Endometrial microvascular endothelial cells (primary cell): ENCODE data around the gene PSTPIP1. TPM values are rescaled to one million over a fixed set of nuclear protein-coding genes. Genes with fewer than 3 reads are reported as not detected.

Source experiments
- in situ Hi-C: cut with HindIII; loops from 2 replicates; pipeline ENCODE4 v1.10.0; 2017; ENCODE audit warnings: low sequenced_read_pairs, low pct_unique_long_range_greater_than_20kb; ENCODE audit errors: inconsistent ontology term
- total RNA-seq: library from RNA; depleted of rRNA; stranded (reverse); fragments of >200 nt; gene quantifications from one replicate; pipeline ENCODE4 v1.2.3, GENCODE V29; 2015; ENCODE audit errors: inconsistent ontology term

Gene PSTPIP1
- total RNA-seq, 1 donor from 2014 or later: not detected

DNA sequence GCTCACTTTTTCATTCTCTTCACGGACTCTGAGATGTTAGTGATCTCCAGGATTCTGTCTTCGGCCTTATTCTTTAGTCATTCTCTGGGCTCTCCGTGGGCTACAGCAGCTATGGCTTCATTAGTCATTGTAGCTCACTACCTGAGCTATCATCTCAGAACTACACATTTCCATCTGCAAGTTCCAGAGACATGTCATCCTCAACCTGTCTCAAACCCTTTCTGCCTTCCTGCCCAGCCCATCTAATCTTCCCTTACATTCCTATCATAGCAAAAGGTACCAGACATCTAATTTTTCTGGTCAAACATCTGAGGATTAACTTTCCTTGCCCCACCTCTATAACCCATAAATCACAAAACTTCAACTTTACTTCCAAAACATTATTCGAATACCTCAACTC, 62.8 kb downstream of the PSTPIP1 start:
- in situ Hi-C loops: no loop called here

- in situ Hi-C loops: no loop called here
Observed at GRCh38 chr15:77058468-77058867, 63.5 kb downstream of the PSTPIP1 start.

DNA sequence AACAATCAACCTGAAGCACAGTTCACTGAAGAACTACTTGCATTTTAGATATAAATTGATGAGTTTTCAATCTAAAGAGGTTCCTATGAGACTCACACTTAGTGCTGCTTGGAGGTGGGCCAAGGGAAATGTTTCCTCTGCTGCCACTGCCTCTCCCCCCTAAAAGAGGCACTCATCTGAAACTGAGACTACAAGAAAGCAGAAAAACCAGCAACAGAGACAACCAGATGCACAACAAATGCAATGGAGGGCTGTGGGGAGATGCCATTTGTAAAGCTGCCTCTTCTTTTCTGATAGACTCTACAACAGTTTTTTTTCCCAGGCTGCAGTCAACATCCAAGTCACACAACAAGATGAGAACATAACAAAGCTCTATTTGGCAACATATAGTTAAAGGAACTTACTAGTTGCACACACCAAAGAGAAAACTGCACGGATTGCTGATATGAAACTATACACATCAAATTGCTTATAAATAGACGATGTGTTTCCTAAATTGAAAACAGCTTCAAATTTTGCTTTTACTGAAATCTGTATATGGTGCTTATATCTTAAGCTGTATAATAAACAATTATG, 64.9 kb downstream of the PSTPIP1 start:
- in situ Hi-C loops: no loop called here

- in situ Hi-C loops: no loop called here
Observed at GRCh38 chr15:77060546-77060945, 65.6 kb downstream of the PSTPIP1 start.

- in situ Hi-C loops: no loop called here
Observed at GRCh38 chr15:77063249-77063648, 68.3 kb downstream of the PSTPIP1 start.

DNA sequence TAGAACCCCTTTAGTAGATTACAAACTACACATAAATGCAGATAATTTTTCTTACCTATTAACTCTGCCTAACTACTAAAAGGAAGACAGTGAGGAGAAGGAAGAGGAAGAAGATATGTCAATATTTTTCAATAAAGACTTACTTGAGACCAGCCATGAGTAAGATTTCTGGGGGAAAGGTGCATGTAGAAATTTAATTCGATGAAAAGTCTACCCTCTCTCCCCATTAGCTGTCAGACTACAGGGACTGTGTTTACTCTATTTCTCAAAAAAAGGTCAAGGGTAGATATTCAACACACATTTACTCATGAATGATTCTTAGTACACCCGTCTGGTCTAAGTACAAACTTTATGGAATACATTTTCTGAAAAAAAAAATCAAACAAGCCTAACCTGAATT, 69.1 kb downstream of the PSTPIP1 start:
- in situ Hi-C loops: no loop called here

GRCh38 chr15:77064539-77065308, 69.8 kb downstream of the PSTPIP1 start:
- in situ Hi-C loops: no loop called here

- in situ Hi-C loops: no loop called here
Observed at GRCh38 chr15:77066971-77067690, 72.2 kb downstream of the PSTPIP1 start.

GRCh38 chr15:77067691-77068367, 72.9 kb downstream of the PSTPIP1 start:
- in situ Hi-C loops: no loop called here

DNA sequence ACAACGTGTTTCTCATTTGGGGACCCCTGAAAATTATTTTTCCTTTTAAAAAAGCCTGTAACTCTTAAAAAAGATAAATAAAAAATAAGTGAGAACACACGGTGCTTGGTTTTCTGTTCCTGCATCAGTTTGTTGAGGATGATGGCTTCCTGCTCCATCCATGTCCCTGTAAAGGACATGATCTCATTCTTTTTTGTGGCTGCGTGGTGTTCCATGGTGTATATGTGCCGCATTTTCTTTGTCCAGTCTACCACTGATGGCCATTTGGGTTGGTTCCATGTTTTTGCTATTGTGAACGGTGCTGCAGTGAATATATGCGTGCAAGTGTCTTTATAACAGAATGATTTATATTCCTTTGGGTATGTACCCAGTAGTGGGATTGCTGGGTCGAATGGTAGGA, 73.7 kb downstream of the PSTPIP1 start:
- in situ Hi-C loops: no loop called here

- in situ Hi-C loops: no loop called here
Observed at GRCh38 chr15:77069521-77070121, 74.7 kb downstream of the PSTPIP1 start.

DNA sequence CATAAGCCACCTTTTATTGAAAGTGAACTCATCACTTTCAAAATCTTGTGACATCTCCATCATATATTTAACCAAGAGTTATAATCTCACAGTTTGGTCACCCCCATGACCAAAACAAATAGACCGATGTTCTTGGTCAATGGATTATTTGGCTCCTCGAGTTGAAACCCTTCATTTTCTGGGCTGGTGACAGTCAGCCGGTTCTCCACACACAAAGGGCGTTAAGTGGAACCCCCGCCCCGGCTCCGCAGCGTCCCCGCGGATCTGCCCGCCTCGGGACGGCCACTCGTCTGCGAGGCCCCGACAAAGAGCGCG, 75.2 kb downstream of the PSTPIP1 start:
- in situ Hi-C loops: no loop called here

- in situ Hi-C loops: no loop called here
Observed at GRCh38 chr15:77070495-77071304, 75.8 kb downstream of the PSTPIP1 start, which contains the start of gene TSPAN3. TSPAN3 (minus strand) TSS chr15:77071109; CDS start chr15:77070954, 155 bp downstream.

DNA sequence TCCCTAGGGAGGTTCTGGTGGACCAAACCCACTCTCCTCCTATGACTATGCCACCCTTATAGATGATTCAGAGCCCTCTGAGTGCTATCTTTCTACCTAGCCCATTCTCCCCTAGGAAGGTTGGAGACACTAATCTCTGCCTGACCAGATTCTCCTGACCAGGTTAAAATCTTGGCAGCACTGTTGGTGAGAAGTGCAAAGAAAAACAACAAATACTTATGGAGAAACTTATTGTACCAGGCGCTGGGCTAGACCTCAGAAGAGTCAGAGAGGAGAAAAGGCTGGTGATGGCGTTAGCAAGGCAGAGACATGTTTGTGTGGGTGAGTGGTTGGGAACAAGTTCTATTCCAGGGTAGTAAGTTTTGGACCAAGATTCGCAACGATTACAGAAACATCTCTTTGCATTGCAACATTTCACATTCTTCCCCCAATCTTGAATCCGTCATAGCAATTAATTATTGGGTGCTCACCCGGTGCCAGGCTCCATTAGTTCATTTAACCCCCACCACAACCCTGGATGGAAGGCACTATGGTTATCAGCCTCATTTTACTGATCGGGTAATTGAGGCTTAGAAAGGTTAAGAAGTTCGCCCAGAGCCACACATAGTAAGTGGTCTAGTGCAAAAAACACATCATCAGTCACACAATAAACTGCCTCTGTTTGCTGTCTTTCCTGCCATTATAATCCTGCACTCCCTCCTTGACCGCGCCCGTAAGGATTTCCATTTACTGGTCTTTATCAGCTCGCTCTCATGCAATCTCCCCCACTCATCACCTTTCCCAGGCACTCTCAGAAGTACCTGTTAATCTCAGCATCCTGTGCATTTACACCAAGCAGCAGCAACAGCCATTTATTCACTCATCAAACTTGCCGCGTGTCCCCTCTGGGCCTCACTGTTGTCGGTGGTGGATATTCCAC, 76.6 kb downstream of the PSTPIP1 start:
- in situ Hi-C loops: no loop called here

DNA sequence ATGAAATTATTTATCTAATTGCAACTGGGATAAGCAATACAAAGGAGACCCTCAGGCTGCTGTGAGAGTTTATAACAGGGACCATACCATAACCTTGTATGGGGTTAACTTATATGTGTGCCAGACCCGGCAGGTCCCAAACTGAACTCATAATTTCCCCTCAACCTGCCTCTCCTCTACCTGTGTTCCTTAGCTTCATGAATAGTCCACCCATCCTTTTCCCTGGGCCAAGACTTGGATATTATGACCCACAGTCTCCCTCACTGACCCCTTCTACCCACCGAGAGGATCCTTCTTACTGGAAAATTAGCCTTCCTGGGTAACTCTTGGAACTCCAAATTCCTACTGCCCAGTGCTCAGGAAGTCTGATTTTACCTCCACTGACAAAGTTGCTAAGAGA, 79.4 kb downstream of the PSTPIP1 start:
- in situ Hi-C loops: no loop called here

- in situ Hi-C loops: no loop called here
Observed at GRCh38 chr15:77075528-77075927, 80.6 kb downstream of the PSTPIP1 start.

DNA sequence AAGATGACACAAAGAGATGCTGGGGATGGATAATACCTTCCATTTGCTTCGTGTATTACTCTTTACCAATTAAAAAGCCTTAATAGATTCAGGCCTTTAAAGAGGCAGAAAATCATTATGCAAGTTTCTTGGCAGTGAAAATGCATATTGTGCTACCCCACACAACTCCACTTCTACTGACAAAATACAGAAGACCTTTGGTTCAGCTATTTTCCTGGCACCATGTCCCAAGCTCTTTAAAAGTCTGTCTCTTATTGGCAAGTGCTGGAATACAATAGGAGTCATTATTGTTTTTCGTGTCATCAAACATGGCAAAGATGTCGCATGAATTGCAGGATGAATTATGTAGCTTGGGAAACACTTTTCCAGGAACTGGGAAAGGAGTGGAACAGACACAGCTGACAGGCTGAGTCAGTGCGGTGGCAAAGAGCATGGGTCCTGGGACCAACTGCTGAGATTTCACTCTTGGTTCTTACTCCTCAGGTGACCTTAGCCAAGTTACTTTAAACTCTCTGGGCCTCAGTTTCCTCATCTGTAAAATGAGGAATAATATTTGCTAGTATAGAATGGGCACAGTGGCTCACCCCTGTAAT, 81.5 kb downstream of the PSTPIP1 start:
- in situ Hi-C loops: no loop called here
